NCI-H748 (cell line): ENCODE measurements around the gene SCAF1.
A peak's percentile ranks its signal among the peaks of the same experiment; 100 is the strongest.
"Not testable (repeated sequence)": the region's sequence is repeated elsewhere in the genome, so short reads cannot be mapped to it uniquely, and the experiment has no call there.

Experiments used
- DNase-seq: peaks from one replicate; lab custom pipeline; 2025; ENCODE audit not compliant: unreplicated experiment; lab: John Stamatoyannopoulos, UW

Gene SCAF1

DNA sequence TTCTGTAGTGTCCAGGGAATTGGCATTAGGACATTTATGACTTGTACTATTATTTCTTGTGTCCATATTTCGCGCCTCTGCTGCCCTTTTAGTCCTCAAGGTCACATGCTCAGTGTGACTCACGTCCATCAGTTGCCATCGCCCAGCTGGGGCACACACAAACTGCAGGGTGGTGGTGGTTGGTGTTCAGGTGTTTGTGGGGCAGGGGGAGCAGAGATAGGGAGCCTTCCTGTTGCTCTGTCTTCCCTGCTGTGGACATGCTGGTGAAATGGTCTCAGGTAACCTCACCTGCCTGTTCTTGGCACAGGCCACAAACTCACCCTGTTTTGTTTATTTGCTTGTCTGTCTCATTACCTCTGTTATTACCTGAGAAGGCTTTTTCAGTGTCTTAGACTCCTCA is 28.6 kb upstream of the SCAF1 start:
- DNase-seq = no peak

- no peak for DNase-seq
These were observed 27.7 kb upstream of the SCAF1 start for GRCh38 chr19:49614096-49614833.

GRCh38 chr19:49615861-49616260 is 26.1 kb upstream of the SCAF1 start:
- DNase-seq = no peak

DNA sequence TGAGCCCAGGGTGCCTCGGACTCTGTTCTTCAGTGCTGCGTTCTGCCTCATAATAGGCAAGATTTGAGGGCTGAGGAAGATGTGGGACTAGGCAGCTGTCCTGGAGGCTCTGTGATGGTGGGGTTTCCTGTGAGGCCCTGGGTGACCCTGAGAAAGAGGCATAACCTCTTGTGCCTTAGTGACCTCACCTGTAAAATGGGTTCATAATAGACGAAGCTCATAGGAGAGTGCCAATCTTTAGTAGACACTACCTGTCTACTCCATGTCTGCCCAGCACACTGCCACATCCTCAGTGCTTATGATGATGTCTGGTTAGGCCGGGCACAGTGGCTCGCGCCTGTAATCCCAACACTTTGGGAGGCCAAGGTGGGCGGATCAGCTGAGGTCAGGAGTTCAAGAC is 25.5 kb upstream of the SCAF1 start:
- DNase-seq = no peak

DNA sequence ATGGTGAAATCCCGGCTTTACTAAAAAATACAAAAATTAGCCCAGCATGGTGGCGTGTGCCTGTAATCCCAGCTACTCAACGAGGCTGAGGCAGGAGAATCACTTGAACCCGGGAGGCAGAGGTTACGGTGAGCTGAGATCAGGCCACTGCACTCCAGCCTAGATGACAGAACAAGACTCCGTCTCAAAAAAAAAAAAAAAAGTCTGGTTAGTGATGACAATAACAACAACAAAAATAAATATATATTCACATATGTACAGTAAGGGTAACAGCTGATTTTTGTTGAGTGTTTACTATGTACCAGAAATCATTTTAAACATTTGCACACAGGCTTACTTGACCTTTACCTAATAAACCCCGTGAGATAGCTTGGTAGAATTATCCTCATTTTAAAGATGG is 25.1 kb upstream of the SCAF1 start:
- no peak for DNase-seq

GRCh38 chr19:49617860-49618259 is 24.1 kb upstream of the SCAF1 start:
- not testable (repeated sequence) for DNase-seq

DNA sequence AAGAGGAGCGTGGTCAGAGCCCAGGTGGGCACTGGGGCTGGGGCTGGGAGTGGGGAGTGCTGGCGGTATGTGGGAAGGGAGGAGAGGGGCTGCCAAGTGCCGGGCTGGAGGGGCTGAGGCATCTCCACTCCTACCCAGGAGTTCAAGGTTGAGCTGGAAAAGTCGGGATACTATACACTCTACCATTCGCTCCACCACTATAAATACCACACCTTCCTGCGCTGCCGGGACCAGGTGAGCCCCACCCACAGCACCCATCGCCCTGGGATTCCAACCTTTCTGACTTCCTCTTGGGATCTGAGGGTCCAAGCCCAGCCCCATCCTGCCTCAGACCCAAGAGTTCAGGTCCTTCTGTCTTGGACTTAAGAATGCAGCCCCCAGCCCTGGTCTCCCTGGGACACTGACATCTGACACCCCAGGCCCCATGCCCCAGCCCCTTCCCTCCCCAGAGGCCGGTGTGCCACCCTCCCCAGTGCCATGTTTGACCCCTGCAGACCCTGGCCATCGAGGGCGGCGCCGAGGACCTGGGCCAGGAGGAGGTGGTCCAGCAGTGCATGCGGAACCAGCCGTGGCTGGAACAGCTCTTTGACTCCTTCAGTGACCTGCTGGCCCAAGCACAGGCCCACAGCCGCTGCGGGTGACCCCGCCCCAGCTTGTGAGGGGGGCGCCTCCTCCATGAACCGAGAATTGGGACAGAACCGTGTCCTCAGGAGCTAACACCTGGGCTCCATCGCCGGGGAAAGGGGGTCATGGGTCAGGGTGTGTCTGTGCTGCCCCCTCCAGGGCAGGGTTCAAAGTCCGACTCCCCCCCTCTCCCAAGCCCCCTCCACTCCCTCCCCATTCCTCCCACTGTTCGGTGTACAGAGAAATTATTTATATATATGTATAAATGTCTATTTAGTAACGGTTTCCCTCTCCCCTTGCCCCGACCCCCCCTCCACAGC is 16.8 kb upstream of the SCAF1 start:
- DNase-seq = no peak

DNA sequence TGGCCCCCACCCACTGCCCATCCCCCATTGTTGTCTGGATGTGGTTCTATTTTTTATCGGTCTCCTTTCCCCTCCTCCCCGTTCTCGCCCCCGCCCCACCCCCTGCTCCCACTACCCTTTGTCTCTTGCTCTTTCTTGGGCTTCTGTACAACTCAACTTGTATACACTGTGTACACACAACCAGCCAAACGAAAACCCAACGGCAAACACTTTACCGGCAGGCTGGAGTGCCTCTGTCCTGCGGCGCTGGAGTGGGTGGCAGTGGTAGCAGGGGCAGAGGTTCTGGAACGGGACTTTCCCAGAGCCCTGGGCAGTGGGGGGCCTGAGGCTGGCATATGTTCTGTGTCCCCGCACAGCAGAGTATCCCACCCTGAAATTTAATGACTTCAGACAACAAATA is 15.8 kb upstream of the SCAF1 start:
- DNase-seq = no peak

- DNase-seq = no peak
These were observed 12.3 kb upstream of the SCAF1 start for GRCh38 chr19:49629659-49630058.

DNA sequence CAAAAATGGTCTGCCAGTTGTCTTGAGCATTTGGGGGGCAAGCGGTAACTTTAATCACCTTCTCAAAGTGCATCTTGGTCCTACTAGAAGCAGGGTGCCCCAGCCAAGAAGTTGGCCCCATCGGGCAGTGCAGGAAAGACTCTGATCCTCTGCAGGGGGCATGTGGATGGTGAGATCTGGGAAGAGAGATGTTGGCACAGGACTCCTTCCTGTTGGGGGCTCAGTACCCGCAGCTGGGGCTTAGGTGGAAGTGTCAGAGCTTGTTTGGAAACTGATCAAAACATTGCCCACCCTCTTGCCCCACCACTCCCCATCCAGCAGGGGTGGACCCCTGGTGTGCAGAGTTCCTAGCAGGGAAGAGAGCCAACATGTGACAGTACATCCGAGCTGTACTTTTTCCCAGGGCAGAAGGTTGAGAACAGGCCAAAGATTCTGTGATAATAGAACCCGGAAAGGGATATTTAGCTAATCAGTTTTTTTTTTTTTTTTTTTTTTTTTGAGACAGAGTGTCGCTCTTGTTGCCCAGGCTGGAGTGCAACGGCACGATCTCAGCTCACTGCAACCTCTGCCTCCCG is 10.9 kb upstream of the SCAF1 start:
- DNase-seq = no peak

DNA sequence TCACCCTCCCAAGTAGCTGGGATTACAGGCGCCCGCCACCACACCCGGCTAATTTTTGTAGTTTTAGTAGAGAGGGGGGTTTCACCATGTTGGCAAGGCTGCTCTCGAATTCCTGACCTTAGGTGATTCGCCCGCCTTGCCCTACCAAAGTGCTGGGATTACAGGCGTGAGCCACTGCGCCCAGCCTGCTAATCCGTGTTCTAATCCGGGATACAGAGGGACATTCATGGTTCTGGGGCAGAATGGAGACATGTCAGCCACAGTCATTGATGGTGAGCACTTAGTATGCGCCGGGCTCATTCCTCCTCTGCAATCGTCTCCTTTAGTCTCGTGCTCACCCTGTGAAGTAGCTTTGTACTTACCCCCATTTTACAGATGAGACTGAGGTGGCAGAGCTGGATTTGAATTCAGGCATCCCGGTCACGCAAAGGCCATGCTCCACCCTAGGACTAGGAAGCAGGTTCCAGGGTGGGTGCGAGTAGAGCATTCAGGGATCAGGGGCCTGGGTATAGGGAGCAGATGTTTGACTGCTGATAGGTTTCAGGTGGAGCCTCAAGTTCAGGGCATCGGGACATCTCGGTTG is 10.3 kb upstream of the SCAF1 start:
- no peak for DNase-seq

GRCh38 chr19:49632576-49632975 is 9.4 kb upstream of the SCAF1 start:
- DNase-seq = no peak

GRCh38 chr19:49633273-49633672 is 8.7 kb upstream of the SCAF1 start:
- DNase-seq = not testable (repeated sequence)

- no peak for DNase-seq
These were observed 6.3 kb upstream of the SCAF1 start for GRCh38 chr19:49635530-49636232.

- no peak for DNase-seq
These were observed 5.6 kb upstream of the SCAF1 start for GRCh38 chr19:49636233-49636932.

- DNase-seq = peak; percentile 20
These were observed 3.9 kb upstream of the SCAF1 start for GRCh38 chr19:49637821-49638738.

GRCh38 chr19:49639401-49640112 is 2.5 kb upstream of the SCAF1 start:
- no peak for DNase-seq

DNA sequence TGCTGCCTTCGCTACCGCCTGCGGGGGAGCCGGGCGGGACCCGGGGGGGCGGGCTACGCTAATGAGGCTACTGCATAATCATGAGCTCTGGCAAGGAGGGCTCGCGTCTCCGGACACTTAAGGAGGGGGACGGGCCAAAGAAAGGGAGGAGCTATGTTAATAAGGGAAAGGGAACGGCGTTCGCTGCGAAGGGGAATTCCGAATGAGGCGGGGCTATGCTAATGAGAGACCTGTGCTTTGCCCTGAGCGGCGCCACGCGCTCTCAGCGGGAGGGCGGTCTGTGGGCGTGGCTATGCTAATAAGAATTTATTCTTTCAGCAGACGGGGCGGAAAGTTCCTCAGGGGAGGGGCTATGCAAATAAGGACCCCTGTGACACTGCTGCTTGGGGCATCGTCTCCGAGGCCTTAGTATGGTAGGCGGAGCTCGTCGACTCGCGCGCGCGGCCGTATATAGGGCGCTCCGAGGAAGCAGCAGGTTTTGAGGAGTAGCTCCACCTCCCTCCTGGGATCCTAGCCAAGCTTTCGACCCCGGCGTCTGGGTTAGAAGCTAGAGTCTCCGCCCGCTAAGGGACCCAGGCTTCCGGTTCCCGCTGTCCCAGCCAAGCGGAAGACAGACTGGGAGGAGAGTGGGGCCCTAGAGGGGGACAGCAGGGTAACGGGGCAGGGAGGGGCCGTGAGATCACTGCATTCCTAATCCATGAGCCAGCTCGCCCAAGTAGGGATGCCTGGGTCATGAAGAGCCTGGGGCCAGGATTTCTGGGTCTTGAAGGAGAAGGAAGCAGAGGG is 1.7 kb upstream of the SCAF1 start, which contains the start of gene RRAS:
TSS of gene RRAS (minus strand) at position 31 of the 786 bp plus-strand sequence. CDS start 45 bp downstream, outside the sequence.
- DNase-seq = peak; percentile 100
